Upper lobe of left lung (tissue), 4 donors: ENCODE measurements around the gene SPCS3.

Experiments
- CTCF ChIP-seq, 6 experiments: fragments of 450-650 bp in 4 of 6; fragments of 200-600 bp in 2 of 6; sonication (generic) in 2 of 6; IDR thresholded peaks; one replicate each; pipeline ENCODE4 v1.5.1; 2016 to 2019; ENCODE audit warnings: antibody characterized with exemption in 6 of 6
- POLR2A ChIP-seq, 4 donors: fragments of 450-650 bp; IDR thresholded peaks; one replicate each; pipeline ENCODE4 v1.5.1; 2016 to 2017; ENCODE audit warnings: antibody characterized with exemption in 4 of 4, mild to moderate bottlenecking in 2 of 4
- POLR2AphosphoS5 ChIP-seq, 2 donors: sonication (generic); formaldehyde crosslinking; IDR thresholded peaks; one replicate each; pipeline ENCODE4 v1.5.1; 2017; ENCODE audit warnings: antibody characterized with exemption in 2 of 2

- no peak for TF ChIP-seq CTCF (IDR thresholded peaks at IDR 0.05)
- peak; percentile 21 to 64 for TF ChIP-seq POLR2AphosphoS5 (IDR thresholded peaks at IDR 0.05)
- no peak for TF ChIP-seq POLR2A (IDR thresholded peaks at IDR 0.05)
These were observed 692 bp downstream of the SPCS3 start for GRCh38 chr4:176320340-176320975.
